Measurements from ENCODE around the gene S100A2. TPM values are rescaled to one million over a fixed set of nuclear protein-coding genes. Genes with fewer than 3 reads are reported as not detected.
"Not testable (repeated sequence)": the region's sequence is repeated elsewhere in the genome, so short reads cannot be mapped to it uniquely, and the experiment has no call there.

The S100A2 gene
- total RNA-seq, 2 donors from 2014 or later, result 0.48 TPM; not detected in 1

GRCh38 chr1:153583514-153583913 is 17.9 kb upstream of the S100A2 start:
- H3K27ac Mint-ChIP-seq; ATAC-seq; H3K9me3 Mint-ChIP-seq; H3K4me1 Mint-ChIP-seq (ENCODE audit: low read depth in 2 of 2); H3K4me3 Mint-ChIP-seq; DNase-seq (ENCODE audit: low spot score); H3K36me3 Mint-ChIP-seq: not testable (repeated sequence)
- H3K27me3 Mint-ChIP-seq, result peaks cover 24 to 32% of the 10 kb centered on the region in 2 donors

GRCh38 chr1:153582836-153583235 is 17.2 kb upstream of the S100A2 start:
- not testable (repeated sequence) for H3K4me1 Mint-ChIP-seq (ENCODE audit: low read depth in 2 of 2); H3K9me3 Mint-ChIP-seq; H3K27ac Mint-ChIP-seq; DNase-seq (ENCODE audit: low spot score); H3K4me3 Mint-ChIP-seq; ATAC-seq; H3K36me3 Mint-ChIP-seq
- H3K27me3 Mint-ChIP-seq, result peaks cover 28 to 38% of the 10 kb centered on the region in 2 donors

- H3K27ac Mint-ChIP-seq, result no peak overlapping the region
- no peaks in the 10 kb centered on the region for H3K9me3 Mint-ChIP-seq
- H3K27me3 Mint-ChIP-seq, result peaks cover 23 to 24% of the 10 kb centered on the region in 2 donors
- no peak for ATAC-seq
- no peaks in the 10 kb centered on the region for H3K36me3 Mint-ChIP-seq
- DNase-seq (ENCODE audit: low spot score), result no peak
- H3K4me1 Mint-ChIP-seq (ENCODE audit: low read depth in 2 of 2), result no peaks in the 10 kb centered on the region
- no peak overlapping the region for H3K4me3 Mint-ChIP-seq
These were observed 13.3 kb upstream of the S100A2 start for GRCh38 chr1:153578936-153579335.

- ATAC-seq, result no peak
- no peaks in the 10 kb centered on the region for H3K4me1 Mint-ChIP-seq (ENCODE audit: low read depth in 2 of 2)
- no peak overlapping the region for H3K4me3 Mint-ChIP-seq
- H3K27ac Mint-ChIP-seq, result no peak overlapping the region
- no peak for DNase-seq (ENCODE audit: low spot score)
- H3K27me3 Mint-ChIP-seq, result peaks cover 23% of the 10 kb centered on the region in 2 donors
- H3K9me3 Mint-ChIP-seq, result no peaks in the 10 kb centered on the region
- H3K36me3 Mint-ChIP-seq, result no peaks in the 10 kb centered on the region
These were observed 12.8 kb upstream of the S100A2 start for GRCh38 chr1:153578490-153578889.

- no peaks in the 10 kb centered on the region for H3K36me3 Mint-ChIP-seq
- H3K9me3 Mint-ChIP-seq, result no peaks in the 10 kb centered on the region
- peaks cover 7 to 8% of the 10 kb centered on the region in 2 donors for H3K4me1 Mint-ChIP-seq (ENCODE audit: low read depth in 2 of 2)
- peaks cover 23% of the 10 kb centered on the region in 2 donors for H3K27me3 Mint-ChIP-seq
- H3K4me3 Mint-ChIP-seq, result no peak overlapping the region
- ATAC-seq (no peak), DNase-seq (ENCODE audit: low spot score) (no peak)
- H3K27ac Mint-ChIP-seq, result no peak overlapping the region
These were observed 12.0 kb upstream of the S100A2 start for GRCh38 chr1:153577624-153578051.

GRCh38 chr1:153577138-153577537 is 11.5 kb upstream of the S100A2 start:
- H3K9me3 Mint-ChIP-seq, result no peaks in the 10 kb centered on the region
- ATAC-seq, result no peak
- H3K27me3 Mint-ChIP-seq, result peaks cover 23% of the 10 kb centered on the region in 2 donors

GRCh38 chr1:153575497-153575896 is 9.9 kb upstream of the S100A2 start:
- H3K4me3 Mint-ChIP-seq; H3K27ac Mint-ChIP-seq; H3K36me3 Mint-ChIP-seq; DNase-seq (ENCODE audit: low spot score); H3K9me3 Mint-ChIP-seq; ATAC-seq: not testable (repeated sequence)
- peaks cover 10 to 12% of the 10 kb centered on the region in 2 donors for H3K4me1 Mint-ChIP-seq (ENCODE audit: low read depth in 2 of 2)
- H3K27me3 Mint-ChIP-seq, result peaks cover 29 to 34% of the 10 kb centered on the region in 2 donors

More at GRCh38 chr1:153577138-153577537, 11.5 kb upstream of the S100A2 start:
- DNase-seq (ENCODE audit: low spot score), result no peak
- Mint-ChIP-seq H3K4me1 (ENCODE audit: low read depth in 2 of 2) (peaks cover 9 to 10% of the 10 kb centered on the region in 2 donors), H3K4me3 (no peak overlapping the region), H3K36me3 (no peaks in the 10 kb centered on the region), H3K27ac (no peak overlapping the region)

- H3K36me3 Mint-ChIP-seq; H3K27ac Mint-ChIP-seq; H3K4me3 Mint-ChIP-seq; H3K9me3 Mint-ChIP-seq; ATAC-seq; DNase-seq (ENCODE audit: low spot score): not testable (repeated sequence)
- Mint-ChIP-seq H3K27me3 (peaks cover 32 to 35% of the 10 kb centered on the region in 2 donors), H3K4me1 (ENCODE audit: low read depth in 2 of 2) (peaks cover 10 to 12% of the 10 kb centered on the region in 2 donors)
These were observed 9.4 kb upstream of the S100A2 start for GRCh38 chr1:153575081-153575491.

- Mint-ChIP-seq H3K9me3 (no peaks in the 10 kb centered on the region), H3K4me3 (no peak overlapping the region), H3K36me3 (no peaks in the 10 kb centered on the region), H3K4me1 (ENCODE audit: low read depth in 2 of 2) (peaks cover 15 to 17% of the 10 kb centered on the region in 2 donors), H3K27ac (peak overlapping the region in 1 of 2 donors; percentile 77), H3K27me3 (peaks cover 28 to 30% of the 10 kb centered on the region in 2 donors)
- DNase-seq (ENCODE audit: low spot score) (no peak), ATAC-seq (no peak)
These were observed 7.7 kb upstream of the S100A2 start for GRCh38 chr1:153573351-153573750.

GRCh38 chr1:153572569-153573015 is 6.9 kb upstream of the S100A2 start:
- H3K4me1 Mint-ChIP-seq (ENCODE audit: low read depth in 2 of 2), result peaks cover 21 to 23% of the 10 kb centered on the region in 2 donors
- DNase-seq (ENCODE audit: low spot score) (no peak), ATAC-seq (peak; percentile 74 to 78)
- no peak overlapping the region for H3K4me3 Mint-ChIP-seq
- peak overlapping the region in 1 of 2 donors; percentile 77 for H3K27ac Mint-ChIP-seq
- H3K9me3 Mint-ChIP-seq, result no peaks in the 10 kb centered on the region
- no peaks in the 10 kb centered on the region for H3K36me3 Mint-ChIP-seq
- peaks cover 20 to 22% of the 10 kb centered on the region in 2 donors for H3K27me3 Mint-ChIP-seq

- Mint-ChIP-seq H3K9me3 (no peaks in the 10 kb centered on the region), H3K4me3 (no peak overlapping the region), H3K4me1 (ENCODE audit: low read depth in 2 of 2) (peaks cover 25 to 28% of the 10 kb centered on the region in 2 donors), H3K27ac (peak overlapping the region in 1 of 2 donors; percentile 77), H3K27me3 (peaks cover 16 to 17% of the 10 kb centered on the region in 2 donors), H3K36me3 (no peaks in the 10 kb centered on the region)
- DNase-seq (ENCODE audit: low spot score) (no peak), ATAC-seq (no peak)
These were observed 6.1 kb upstream of the S100A2 start for GRCh38 chr1:153571706-153572105.

- H3K27me3 Mint-ChIP-seq, result peaks cover 16 to 17% of the 10 kb centered on the region in 2 donors
- DNase-seq (ENCODE audit: low spot score) (no peak), ATAC-seq (no peak)
- no peaks in the 10 kb centered on the region for H3K9me3 Mint-ChIP-seq
- peaks cover 32 to 34% of the 10 kb centered on the region in 2 donors for H3K4me1 Mint-ChIP-seq (ENCODE audit: low read depth in 2 of 2)
- H3K36me3 Mint-ChIP-seq, result no peaks in the 10 kb centered on the region
- no peak overlapping the region for H3K4me3 Mint-ChIP-seq
- H3K27ac Mint-ChIP-seq, result no peak overlapping the region
These were observed 5.2 kb upstream of the S100A2 start for GRCh38 chr1:153570874-153571273.

GRCh38 chr1:153569465-153569864 is 3.8 kb upstream of the S100A2 start:
- peaks cover 35 to 38% of the 10 kb centered on the region in 2 donors for H3K4me1 Mint-ChIP-seq (ENCODE audit: low read depth in 2 of 2)
- no peak for ATAC-seq
- peak overlapping the region in 1 of 2 donors; percentile 45 for H3K27ac Mint-ChIP-seq
- DNase-seq (ENCODE audit: low spot score), result no peak
- no peak overlapping the region for H3K4me3 Mint-ChIP-seq
- H3K27me3 Mint-ChIP-seq, result peaks cover 16 to 17% of the 10 kb centered on the region in 2 donors
- H3K9me3 Mint-ChIP-seq, result no peaks in the 10 kb centered on the region
- no peaks in the 10 kb centered on the region for H3K36me3 Mint-ChIP-seq

- Mint-ChIP-seq H3K9me3 (no peaks in the 10 kb centered on the region), H3K4me3 (peak overlapping the region; percentile 45), H3K4me1 (ENCODE audit: low read depth in 2 of 2) (peaks cover 35 to 38% of the 10 kb centered on the region in 2 donors), H3K27me3 (peaks cover 16 to 17% of the 10 kb centered on the region in 2 donors), H3K36me3 (no peaks in the 10 kb centered on the region), H3K27ac (peak overlapping the region; percentile 70 to 91)
- ATAC-seq, result peak; percentile 34
- peak; percentile 78 for DNase-seq (ENCODE audit: low spot score)
These were observed 2.9 kb upstream of the S100A2 start for GRCh38 chr1:153568367-153569099.

Data from natural killer cell treated with Interleukin-12 subunit alpha and Interleukin-12 subunit beta and Interleukin-15 and Interleukin-18, amount 100 ng/mL, for 72 hours (primary cell).